Endothelial cell of umbilical vein (primary cell): ENCODE data around the gene MAU2. TPM values are rescaled to one million over a fixed set of nuclear protein-coding genes. Genes with fewer than 3 reads are reported as not detected.
A peak's percentile ranks its signal among the peaks of the same experiment; 100 is the strongest.

Experiments used
- BruUV-seq: library from RNA; stranded (reverse); fragments of 400-500 nt; replicated peaks from 2 replicates; lab custom pipeline; 2021; lab: Mats Ljungman, UMichigan
- CTCF ChIA-PET: fragments of 300-600, 350-600 bp; sonication (Branson Sonifier 250); formaldehyde crosslinking; loops from one replicate; lab custom pipeline; 2021; ENCODE audit warnings: antibody characterized with exemption, inconsistent platforms; lab: Charles Lee
- POLR2A ChIA-PET: fragments of 300-600, 350-600 bp; sonication (Branson Sonifier 250); formaldehyde crosslinking; loops from one replicate; lab custom pipeline; 2021; ENCODE audit warnings: antibody characterized with exemption, inconsistent platforms; lab: Charles Lee
- DNase-seq: peaks from one replicate; pipeline ENCODE4 v3.0.0-alpha.2; 2011; ENCODE audit warnings: low read depth, low spot score
- FAIRE-seq: peaks from 2 replicates; lab custom pipeline; 2011; peaks lifted over from hg19 to GRCh38; lab: Jason Lieb, UNC
- H2AFZ ChIP-seq: 2 replicates; pipeline ENCODE4 v1.6.0; 2012; ENCODE audit warnings: low read depth, low read length, control low read depth, inconsistent platforms
- H3K27ac ChIP-seq: 2 replicates; pipeline ENCODE4 v1.5.1; 2011; ENCODE audit warnings: low read depth, mild to moderate bottlenecking, control low read depth, low read length, moderate library complexity; ENCODE audit not compliant: insufficient read depth
- H3K27me3 ChIP-seq, 2 experiments: 2 replicates each; pipeline versions ENCODE4 v1.6.0 to v1.6.1; 2011; ENCODE audit warnings: low read length in 2 of 2, mixed read lengths in 1 of 2; ENCODE audit not compliant: control insufficient read depth in 2 of 2, insufficient read depth in 2 of 2
- H3K36me3 ChIP-seq, 2 experiments: 2 replicates in 1 of 2; 3 replicates in 1 of 2; pipeline ENCODE4 v1.5.1; 2011; ENCODE audit warnings: low read length in 2 of 2, mild to moderate bottlenecking in 1 of 2, moderate library complexity in 1 of 2; ENCODE audit not compliant: control insufficient read depth in 2 of 2, insufficient read depth in 2 of 2; ENCODE audit errors: extremely low read depth in 1 of 2
- H3K4me1 ChIP-seq: 3 replicates; pipeline ENCODE4 v1.5.1; 2011; ENCODE audit warnings: mild to moderate bottlenecking, low read length; ENCODE audit not compliant: control insufficient read depth, insufficient read depth; ENCODE audit errors: extremely low read depth
- H3K4me2 ChIP-seq: 2 replicates; pipeline ENCODE4 v1.6.1; 2011; ENCODE audit warnings: low read length, control low read depth, mixed read lengths; ENCODE audit not compliant: insufficient read depth
- H3K4me3 ChIP-seq, 3 experiments: fragments of 200-600 bp in 1 of 3; sonication (generic), shearing (Covaris generic) in 1 of 3; replicated peaks in 1 of 3; 2 replicates each; pipeline ENCODE4 v1.5.1; 2011 to 2016; ENCODE audit warnings: control low read depth in 3 of 3, low read length in 3 of 3, mild to moderate bottlenecking in 2 of 3, inconsistent platforms in 1 of 3, low read depth in 1 of 3, moderate library complexity in 1 of 3; ENCODE audit not compliant: insufficient read depth in 1 of 3
- H3K79me2 ChIP-seq: 2 replicates; pipeline ENCODE4 v1.6.0; 2012; ENCODE audit warnings: low read length, inconsistent platforms; ENCODE audit not compliant: control insufficient read depth, insufficient read depth
- H3K9ac ChIP-seq: replicated peaks from 2 replicates; pipeline ENCODE3; 2011; ENCODE audit warnings: low read length, control low read depth; ENCODE audit not compliant: insufficient read depth; ENCODE audit errors: extremely low read depth
- H3K9me1 ChIP-seq: replicated peaks from 3 replicates; pipeline ENCODE4 v1.6.0; 2011; ENCODE audit warnings: mild to moderate bottlenecking, low read length; ENCODE audit not compliant: control insufficient read depth, insufficient read depth; ENCODE audit errors: extremely low read depth
- H3K9me3 ChIP-seq: replicated peaks from 2 replicates; pipeline ENCODE4 v1.5.1; 2012; ENCODE audit warnings: low read length, inconsistent platforms; ENCODE audit not compliant: control insufficient read depth, insufficient read depth
- H4K20me1 ChIP-seq: replicated peaks from 2 replicates; pipeline ENCODE3; 2011; ENCODE audit warnings: mild to moderate bottlenecking, low read length; ENCODE audit not compliant: control insufficient read depth, insufficient read depth; ENCODE audit errors: extremely low read depth
- CTCF ChIP-seq, 2 donors: IDR thresholded peaks; 1 replicate in 1 of 2; 2 replicates in 1 of 2; pipeline ENCODE4 v1.5.1; 2011; ENCODE audit warnings: low read length in 2 of 2, mild to moderate bottlenecking in 2 of 2, moderate library complexity in 2 of 2, control low read depth in 1 of 2, inconsistent platforms in 1 of 2, low read depth in 1 of 2; ENCODE audit not compliant: insufficient read depth in 1 of 2; ENCODE audit errors: extremely low read depth in 1 of 2
- FOS ChIP-seq: IDR thresholded peaks from 2 replicates; pipeline ENCODE4 v1.6.1; 2011; ENCODE audit warnings: mild to moderate bottlenecking, low read length, moderate library complexity, borderline replicate concordance; ENCODE audit not compliant: insufficient read depth
- MAX ChIP-seq: IDR thresholded peaks from 2 replicates; pipeline ENCODE4 v1.6.1; 2011; ENCODE audit not compliant: insufficient read depth, insufficient read length
- MYC ChIP-seq: IDR thresholded peaks from one replicate; pipeline ENCODE4 v1.6.1; 2011; ENCODE audit warnings: mild to moderate bottlenecking, low read depth, low read length
- dilution Hi-C: fragments of 300-500 bp; cut with MboI; formaldehyde crosslinking; loops from one replicate; pipeline ENCODE4 v1.15.0; 2019; ENCODE audit warnings: low sequenced_read_pairs; ENCODE audit not compliant: extremely low pct_ligation_motif_present
- intact Hi-C: fragments of 100-400 bp; cut with micrococcal nuclease; formaldehyde crosslinking; loops from one replicate; pipeline ENCODE4 v1.10.0; 2022
- polyA plus RNA-seq, 4 experiments: library from polyadenylated mRNA; depleted of rRNA in 3 of 4; stranded (reverse) in 3 of 4; unstranded in 1 of 4; fragments of >200 nt; gene quantifications; 2 replicates each; pipeline versions ENCODE4 v1.2.1 to v1.2.3, GENCODE V29; 2011 to 2012; ENCODE audit warnings: missing spikeins in 1 of 4
- total RNA-seq: library from RNA; stranded (reverse); gene quantifications from 2 replicates; pipeline ENCODE4 v1.2.3, GENCODE V29; 2021

Gene MAU2
- total and polyA plus RNA-seq, 2 donors (not counting 3 experiments of a cell fraction or from before 2014, with no cell fraction given): 36.9 to 70.0 TPM

- Histone ChIP-seq H3K36me3 (no peaks in the 10 kb centered on the region), H2AFZ (no peak overlapping the region), H3K27me3 (no peaks in the 10 kb centered on the region), H3K9me3 (no peaks in the 10 kb centered on the region), H3K9me1 (no peaks in the 10 kb centered on the region), H3K4me1 (peaks cover 34% of the 10 kb centered on the region), H3K4me2 (peak overlapping the region; percentile 57), H3K9ac (peak overlapping the region; percentile 96), H3K79me2 (peaks cover 40% of the 10 kb centered on the region), H3K27ac (no peak overlapping the region), H3K4me3 (no peak overlapping the region), H4K20me1 (no peaks in the 10 kb centered on the region)
- intact Hi-C loops (loop anchor here (5.0 kb wide), 1 partner anchor 75 kb away; no protein-coding TSS in a partner anchor), dilution Hi-C loops (no loop called here)
- FAIRE-seq: peak; percentile 15
- TF ChIP-seq MAX: no peak
- no peak for TF ChIP-seq CTCF (IDR thresholded peaks at IDR 0.05; ENCODE audit: extremely low read depth in 1 of 2, insufficient read depth in 1 of 2, low read depth in 1 of 2, low read length in 2 of 2)
- TF ChIP-seq FOS: no peak
- TF ChIP-seq MYC: no peak
- no peak for DNase-seq
- BruUV-seq: no TSS peak
- ChIA-PET CTCF (no interaction called here), POLR2A (no interaction called here)
Observed at GRCh38 chr19:19387108-19387507, 66.5 kb downstream of the MAU2 start.
